Lower lobe of right lung (tissue), 2 donors: ENCODE data around the gene WDR27. TPM values are rescaled to one million over a fixed set of nuclear protein-coding genes. Genes with fewer than 3 reads are reported as not detected.

Experiments used
- ATAC-seq, 2 donors: fragments of 200-7000 bp; cut with Tn5 transposase; one replicate each; pipeline ENCODE4 v1.9.1; 2020 to 2022; ENCODE audit warnings: mild to moderate bottlenecking in 2 of 2, moderate library complexity in 2 of 2
- DNase-seq: peaks from one replicate; pipeline ENCODE4 v3.0.0-alpha.2; 2020
- H3K27ac ChIP-seq: fragments of 200-600 bp; one replicate; pipeline ENCODE4 v1.8.0; 2022
- H3K27me3 ChIP-seq: fragments of 200-600 bp; one replicate; pipeline ENCODE4 v1.8.0; 2022; ENCODE audit warnings: low read depth
- H3K36me3 ChIP-seq: fragments of 200-600 bp; one replicate; pipeline ENCODE4 v1.8.0; 2022; ENCODE audit warnings: mild to moderate bottlenecking
- H3K4me1 ChIP-seq: fragments of 200-600 bp; one replicate; pipeline ENCODE4 v1.8.0; 2022
- H3K4me3 ChIP-seq: fragments of 200-600 bp; one replicate; pipeline ENCODE4 v1.8.0; 2022; ENCODE audit warnings: mild to moderate bottlenecking
- H3K9me3 ChIP-seq: fragments of 200-600 bp; one replicate; pipeline ENCODE4 v1.8.0; 2022
- CTCF ChIP-seq: fragments of 200-600 bp; IDR thresholded peaks from one replicate; pipeline ENCODE4 v1.8.0; 2022; ENCODE audit warnings: antibody characterized with exemption, mild to moderate bottlenecking
- intact Hi-C: fragments of 100-400 bp; cut with DNase I; formaldehyde crosslinking; loops from one replicate; pipeline ENCODE4 v1.11.0; 2022
- total RNA-seq: library from RNA; stranded (reverse); fragmentation: NEBNext Ultra II Directional; extraction: Animal tissue kit (Norgen Biotek cat#: 25700); gene quantifications from one replicate; pipeline ENCODE4 v1.2.1, GENCODE V29; 2021
- donor health status: DM: no; HTN: yes; CAD: no; lungs with severe emphysema.

The WDR27 gene
- total RNA-seq, 1 donor from 2014 or later, result 38.0 TPM

- Histone ChIP-seq H3K9me3 (no peaks in the 10 kb centered on the region), H3K27ac (no peak overlapping the region), H3K27me3 (no peaks in the 10 kb centered on the region), H3K4me3 (no peak overlapping the region), H3K4me1 (peaks cover 6% of the 10 kb centered on the region), H3K36me3 (peaks cover 16% of the 10 kb centered on the region)
- ATAC-seq (no peak), DNase-seq (no peak)
- intact Hi-C loops, result no loop called here
- no peak for TF ChIP-seq CTCF
These were observed 45.1 kb downstream of the WDR27 start for GRCh38 chr6:169656546-169657283.

DNA sequence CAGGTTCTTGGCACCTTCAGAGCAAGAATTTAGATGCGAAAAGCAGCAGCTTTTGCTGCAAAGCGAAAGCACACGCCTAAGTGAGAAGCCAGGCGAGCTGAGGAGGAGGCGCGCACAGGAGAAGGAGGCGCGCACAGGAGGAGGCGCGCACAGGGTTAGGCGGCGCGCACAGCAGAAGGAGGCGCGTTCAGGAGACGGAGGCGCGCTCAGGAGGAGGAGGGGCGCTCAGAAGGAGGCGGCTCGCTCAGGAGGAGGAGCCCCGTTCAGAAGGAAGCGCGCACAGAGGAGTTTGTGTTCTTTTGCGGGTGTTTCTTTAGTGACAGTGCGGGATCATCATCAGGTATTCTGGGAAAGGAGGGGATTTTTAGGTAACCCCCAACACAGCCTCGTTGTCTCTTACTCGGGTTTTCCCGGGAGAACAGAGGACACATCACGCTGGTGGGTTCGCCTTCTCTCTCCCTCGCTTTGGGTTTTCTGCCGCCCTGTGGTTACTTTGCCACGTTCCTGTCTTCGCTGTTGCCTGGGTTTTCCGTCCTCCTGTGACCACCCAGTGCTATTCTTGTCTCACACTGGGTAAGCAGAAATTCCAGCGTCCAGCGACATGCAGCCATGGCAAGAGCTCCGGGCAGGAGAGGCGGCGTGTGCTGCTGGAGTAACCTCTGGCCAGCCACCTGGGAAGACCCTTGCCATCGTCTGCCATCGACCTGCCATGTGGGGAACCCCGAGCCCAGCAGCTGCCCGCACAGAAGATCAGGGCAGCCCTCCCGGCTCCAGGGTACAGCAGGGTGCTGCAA lies 47.0 kb downstream of the WDR27 start:
- H3K27me3 ChIP-seq, result no peaks in the 10 kb centered on the region
- peaks cover 6% of the 10 kb centered on the region for H3K4me1 ChIP-seq
- H3K36me3 ChIP-seq, result peaks cover 19% of the 10 kb centered on the region
- peak overlapping the region; percentile 57 for H3K4me3 ChIP-seq
- DNase-seq (peak; percentile 81), ATAC-seq (peak; percentile 97 to 98)
- intact Hi-C loops, result no loop called here
- H3K27ac ChIP-seq, result peak overlapping the region; percentile 69
- peak; percentile 17 for TF ChIP-seq CTCF
- H3K9me3 ChIP-seq, result no peaks in the 10 kb centered on the region

- no peak for TF ChIP-seq CTCF
- H3K27ac ChIP-seq, result peak overlapping the region; percentile 63
- H3K36me3 ChIP-seq, result peaks cover 15% of the 10 kb centered on the region
- peak overlapping the region; percentile 57 for H3K4me3 ChIP-seq
- intact Hi-C loops, result no loop called here
- no peaks in the 10 kb centered on the region for H3K27me3 ChIP-seq
- H3K9me3 ChIP-seq, result no peaks in the 10 kb centered on the region
- no peak for ATAC-seq
- peaks cover 6% of the 10 kb centered on the region for H3K4me1 ChIP-seq
- DNase-seq, result no peak
These were observed 48.1 kb downstream of the WDR27 start for GRCh38 chr6:169653691-169654090.

GRCh38 chr6:169652896-169653295 lies 48.9 kb downstream of the WDR27 start:
- intact Hi-C loops, result no loop called here
- no peak for TF ChIP-seq CTCF
- peaks cover 6% of the 10 kb centered on the region for H3K4me1 ChIP-seq
- no peaks in the 10 kb centered on the region for H3K9me3 ChIP-seq
- H3K36me3 ChIP-seq, result peaks cover 13% of the 10 kb centered on the region
- H3K27ac ChIP-seq, result no peak overlapping the region
- H3K4me3 ChIP-seq, result no peak overlapping the region
- H3K27me3 ChIP-seq, result no peaks in the 10 kb centered on the region
- ATAC-seq (no peak), DNase-seq (no peak)

DNA sequence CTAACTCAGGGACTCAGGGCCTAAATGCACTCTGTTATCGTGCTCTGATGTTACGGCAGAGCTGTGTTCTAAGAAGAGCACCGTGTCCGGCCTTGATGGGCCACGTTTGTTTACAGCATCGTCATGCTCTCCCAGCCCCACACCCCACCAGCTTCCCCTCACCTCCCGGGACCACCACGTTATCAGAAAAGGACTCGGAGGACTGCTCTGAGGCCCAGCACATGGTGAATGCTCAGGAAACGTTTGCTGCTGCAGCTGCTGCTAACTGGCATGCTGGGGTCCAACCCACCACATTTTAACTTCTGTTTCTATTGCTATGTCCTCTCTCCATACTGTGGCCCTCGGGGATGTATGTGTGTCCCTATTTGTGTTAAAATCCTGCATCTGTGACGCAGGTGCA lies 50.3 kb downstream of the WDR27 start:
- Histone ChIP-seq H3K4me3 (no peak overlapping the region), H3K27ac (no peak overlapping the region), H3K9me3 (no peaks in the 10 kb centered on the region), H3K27me3 (no peaks in the 10 kb centered on the region), H3K4me1 (peaks cover 6% of the 10 kb centered on the region), H3K36me3 (peaks cover 4% of the 10 kb centered on the region)
- no peak for ATAC-seq
- TF ChIP-seq CTCF, result no peak
- intact Hi-C loops, result no loop called here
- no peak for DNase-seq
